Stimulated activated CD8-positive, alpha-beta memory T cell treated with anti-CD3 and anti-CD28 coated beads, Interleukin-12 subunit alpha, Interleukin-12 subunit beta, amount 100 ng/mL, for 1 hour (primary cell): ENCODE data around the gene SIT1.
"Not testable (repeated sequence)": the region's sequence is repeated elsewhere in the genome, so short reads cannot be mapped to it uniquely, and the experiment has no call there.

Experiments
- DNase-seq: peaks from one replicate; pipeline ENCODE4 v3.0.0-alpha.2; 2020; ENCODE audit warnings: low read depth

SIT1 gene

GRCh38 chr9:35660966-35661415, 10.3 kb upstream of the SIT1 start:
- DNase-seq: no peak

GRCh38 chr9:35659340-35659739, 8.6 kb upstream of the SIT1 start:
- DNase-seq: no peak

GRCh38 chr9:35658968-35659220, 8.2 kb upstream of the SIT1 start:
- no peak for DNase-seq

GRCh38 chr9:35658137-35658967, 7.6 kb upstream of the SIT1 start, which contains the start of gene CCDC107:
Gene CCDC107, plus strand, starts transcription at chr9:35658292. Its CDS starts 88 bp downstream, at chr9:35658380.
- peak; percentile 69 for DNase-seq

GRCh38 chr9:35657546-35658136, 6.9 kb upstream of the SIT1 start, which contains the start of gene RMRP:
Gene RMRP, minus strand, starts transcription at chr9:35658019.
- DNase-seq: peak; percentile 78

- no peak for DNase-seq
Measured at GRCh38 chr9:35656831-35657545, 6.3 kb upstream of the SIT1 start.

GRCh38 chr9:35656348-35656747, 5.6 kb upstream of the SIT1 start:
- no peak for DNase-seq

GRCh38 chr9:35653611-35654010, 2.9 kb upstream of the SIT1 start:
- DNase-seq: no peak

GRCh38 chr9:35652829-35653209, 2.1 kb upstream of the SIT1 start:
- no peak for DNase-seq

GRCh38 chr9:35651956-35652828, 1.5 kb upstream of the SIT1 start:
- DNase-seq: no peak

- no peak for DNase-seq
Measured at GRCh38 chr9:35649431-35650340, 1.0 kb downstream of the SIT1 start.

GRCh38 chr9:35646533-35647265, 4.0 kb downstream of the SIT1 start:
- DNase-seq: peak; percentile 83

GRCh38 chr9:35646153-35646532, 4.6 kb downstream of the SIT1 start:
- no peak for DNase-seq

- DNase-seq: not testable (repeated sequence)
Measured at GRCh38 chr9:35645736-35646135, 5.0 kb downstream of the SIT1 start.

- DNase-seq: no peak
Measured at GRCh38 chr9:35643046-35643445, 7.7 kb downstream of the SIT1 start.

GRCh38 chr9:35641478-35641877, 9.3 kb downstream of the SIT1 start:
- DNase-seq: not testable (repeated sequence)

GRCh38 chr9:35640431-35640830, 10.3 kb downstream of the SIT1 start:
- not testable (repeated sequence) for DNase-seq

- DNase-seq: no peak
Measured at GRCh38 chr9:35639631-35640030, 11.1 kb downstream of the SIT1 start.

- DNase-seq: not testable (repeated sequence)
Measured at GRCh38 chr9:35639225-35639624, 11.5 kb downstream of the SIT1 start.

- DNase-seq: not testable (repeated sequence)
Measured at GRCh38 chr9:35638751-35639150, 12.0 kb downstream of the SIT1 start.
